Left lung (tissue), 10 donors: Measurements from ENCODE around the gene PDE1A. TPM values are rescaled to one million over a fixed set of nuclear protein-coding genes. Genes with fewer than 3 reads are reported as not detected.
A peak's percentile ranks its signal among the peaks of the same experiment; 100 is the strongest.

Experiments
- ATAC-seq: fragments of 200-7000 bp; cut with Tn5 transposase; one replicate; pipeline ENCODE4 v1.9.1; 2020; ENCODE audit warnings: moderate library complexity
- DNase-seq, 4 donors: peaks; one replicate each; pipeline ENCODE4 v3.0.0-alpha.2; 2013 to 2020
- H3K27ac ChIP-seq, 2 donors: fragments of 200-600 bp; sonication (generic) in 1 of 2; one replicate each; pipeline versions ENCODE4 v1.5.0 to v1.8.0; 2020 to 2021
- H3K27me3 ChIP-seq, 2 donors: fragments of 200-600 bp; sonication (generic) in 1 of 2; one replicate each; pipeline versions ENCODE4 v1.5.0 to v1.8.0; 2020 to 2021
- H3K36me3 ChIP-seq, 2 donors: fragments of 200-600 bp; sonication (generic) in 1 of 2; one replicate each; pipeline versions ENCODE4 v1.5.0 to v1.8.0; 2020 to 2021
- H3K4me1 ChIP-seq, 2 donors: fragments of 200-600 bp; one replicate each; pipeline ENCODE4 v1.8.0; 2021
- H3K4me3 ChIP-seq, 2 donors: fragments of 200-600 bp; sonication (generic) in 1 of 2; one replicate each; pipeline versions ENCODE4 v1.5.0 to v1.8.0; 2020 to 2021; ENCODE audit warnings: mild to moderate bottlenecking in 1 of 2
- H3K9me3 ChIP-seq, 2 donors: fragments of 200-600 bp; sonication (generic) in 1 of 2; one replicate each; pipeline versions ENCODE4 v1.5.0 to v1.8.0; 2020 to 2021
- CTCF ChIP-seq, 2 donors: fragments of 200-600 bp; sonication (generic) in 1 of 2; IDR thresholded peaks; one replicate each; pipeline versions ENCODE4 v1.5.0 to v1.8.0; 2021; ENCODE audit warnings: antibody characterized with exemption in 2 of 2
- intact Hi-C, 2 donors: fragments of 100-400 bp; cut with DNase I; formaldehyde crosslinking; loops; one replicate each; pipeline versions ENCODE4 v1.11.2 to v1.14.2; 2022
- polyA plus RNA-seq, 6 donors: library from polyadenylated mRNA; unstranded; fragments of 120-200 nt; gene quantifications; one replicate each; pipeline ENCODE4 v1.2.1, GENCODE V29; 2013; ENCODE audit not compliant: insufficient read length in 6 of 6
- total RNA-seq, 2 donors: library from RNA; stranded (reverse); fragmentation: NEBNext Ultra II Directional; extraction: Animal tissue kit (Norgen Biotek cat#: 25700); gene quantifications; one replicate each; pipeline ENCODE4 v1.2.1, GENCODE V29; 2021
- donor health status: DM: no; HTN: yes; CAD: no.
- donor health status: DM: no; HTN: no; CAD: no.

PDE1A gene
- total and polyA plus RNA-seq, 8 donors = 4.6 to 16.3 (median 13.2) TPM

GRCh38 chr2:182359027-182359989 lies 67.5 kb downstream of the PDE1A start:
- Histone ChIP-seq H3K27ac (peak overlapping the region in 1 of 2 donors; percentile 63), H3K36me3 (no peaks in the 10 kb centered on the region)
- TF ChIP-seq CTCF (IDR thresholded peaks at IDR 0.05) = no peak

GRCh38 chr2:182358601-182359000 lies 68.2 kb downstream of the PDE1A start:
- no peak for DNase-seq
- H3K4me3 ChIP-seq = no peak overlapping the region
- ATAC-seq = no peak
- peaks cover 0 to 6% of the 10 kb centered on the region in 2 donors for H3K4me1 ChIP-seq
- H3K27me3 ChIP-seq = no peaks in the 10 kb centered on the region
- H3K9me3 ChIP-seq = no peaks in the 10 kb centered on the region
- intact Hi-C loops = no loop called here
- H3K36me3 ChIP-seq = no peaks in the 10 kb centered on the region
- H3K27ac ChIP-seq = no peak overlapping the region
- no peak for TF ChIP-seq CTCF (IDR thresholded peaks at IDR 0.05)

More at GRCh38 chr2:182359027-182359989, 67.5 kb downstream of the PDE1A start:
- H3K4me3 ChIP-seq = no peak overlapping the region
- ATAC-seq = peak; percentile 33
- DNase-seq = no peak
- intact Hi-C loops = no loop called here
- H3K4me1 ChIP-seq = peaks cover 0 to 6% of the 10 kb centered on the region in 2 donors
- no peaks in the 10 kb centered on the region for H3K27me3 ChIP-seq
- H3K9me3 ChIP-seq = no peaks in the 10 kb centered on the region

- H3K27ac ChIP-seq = no peak overlapping the region
- H3K9me3 ChIP-seq = no peaks in the 10 kb centered on the region
- no peaks in the 10 kb centered on the region for H3K27me3 ChIP-seq
- H3K4me1 ChIP-seq = peaks cover 0 to 6% of the 10 kb centered on the region in 2 donors
- DNase-seq = no peak
- intact Hi-C loops = no loop called here
- no peaks in the 10 kb centered on the region for H3K36me3 ChIP-seq
- no peak overlapping the region for H3K4me3 ChIP-seq
- no peak for TF ChIP-seq CTCF (IDR thresholded peaks at IDR 0.05)
- ATAC-seq = no peak
These were observed 71.0 kb downstream of the PDE1A start for GRCh38 chr2:182355815-182356214.

GRCh38 chr2:182351427-182351826 lies 75.4 kb downstream of the PDE1A start:
- Histone ChIP-seq H3K27ac (no peak overlapping the region), H3K9me3 (no peaks in the 10 kb centered on the region), H3K4me1 (no peaks in the 10 kb centered on the region), H3K27me3 (no peaks in the 10 kb centered on the region), H3K4me3 (no peak overlapping the region), H3K36me3 (no peaks in the 10 kb centered on the region)
- no peak for DNase-seq
- no peak for TF ChIP-seq CTCF (IDR thresholded peaks at IDR 0.05)
- no peak for ATAC-seq
- intact Hi-C loops = no loop called here

GRCh38 chr2:182349268-182349667 lies 77.6 kb downstream of the PDE1A start:
- Histone ChIP-seq H3K36me3 (no peaks in the 10 kb centered on the region), H3K9me3 (no peaks in the 10 kb centered on the region), H3K4me3 (no peak overlapping the region), H3K4me1 (no peaks in the 10 kb centered on the region), H3K27me3 (no peaks in the 10 kb centered on the region), H3K27ac (no peak overlapping the region)
- intact Hi-C loops = no loop called here
- no peak for TF ChIP-seq CTCF (IDR thresholded peaks at IDR 0.05)
- DNase-seq (no peak), ATAC-seq (no peak)
